K562 (cell line): ENCODE measurements around the gene ITPR2.
"Not testable (repeated sequence)": the region's sequence is repeated elsewhere in the genome, so short reads cannot be mapped to it uniquely, and the experiment has no call there.

Experiments
- FOXK2 ChIP-seq, 2 experiments: fragments of 450-650 bp; IDR thresholded peaks in 1 of 2; conservative IDR thresholded peaks in 1 of 2; 2 replicates each; pipeline ENCODE4 v1.6.1; 2016; ENCODE audit warnings: low read depth in 2 of 2, mild to moderate bottlenecking in 1 of 2
- GABPB1 ChIP-seq: sonication (generic); formaldehyde crosslinking; IDR thresholded peaks from 2 replicates; pipeline ENCODE4 v1.8.0; 2022; ENCODE audit warnings: mild to moderate bottlenecking, missing genetic modification reagents
- JUND ChIP-seq, 2 experiments: IDR thresholded peaks; 2 replicates in 1 of 2; 3 replicates in 1 of 2; pipeline ENCODE4 v1.6.1; 2011; ENCODE audit warnings: borderline replicate concordance in 2 of 2, low read depth in 2 of 2, low read length in 2 of 2, improper control_type of control experiment in 1 of 2, missing biosample characterization in 1 of 2, missing genetic modification characterization in 1 of 2, missing genetic modification reagents in 1 of 2
- MAFF ChIP-seq: IDR thresholded peaks from 2 replicates; pipeline ENCODE4 v1.6.1; 2012; ENCODE audit warnings: low read length, improper control_type of control experiment
- MTA2 ChIP-seq: fragments of 450-650 bp; IDR thresholded peaks from 2 replicates; pipeline ENCODE4 v1.6.1; 2016; ENCODE audit warnings: low read depth
- NR2C2 ChIP-seq, 2 experiments: fragments of 200-800 bp in 1 of 2; sonication (Bioruptor generic) in 1 of 2; sonication (generic) in 1 of 2; formaldehyde crosslinking in 1 of 2; IDR thresholded peaks; 2 replicates each; pipeline versions ENCODE4 v1.6.1 to v1.8.0; 2016 to 2022; ENCODE audit warnings: mild to moderate bottlenecking in 1 of 2, missing compliant biosample characterization in 1 of 2, missing genetic modification characterization in 1 of 2, missing genetic modification reagents in 1 of 2
- RBM34 ChIP-seq: fragments of 200-400 bp; formaldehyde crosslinking; IDR thresholded peaks from 2 replicates; pipeline ENCODE4 v1.6.1; 2018; ENCODE audit warnings: low read length, borderline replicate concordance; ENCODE audit not compliant: insufficient read depth
- RCOR1 ChIP-seq, 2 experiments: IDR thresholded peaks; 2 replicates each; pipeline ENCODE4 v1.6.1; 2012; ENCODE audit warnings: low read depth in 2 of 2, low read length in 2 of 2, borderline replicate concordance in 1 of 2, improper control_type of control experiment in 1 of 2
- SREBF2 ChIP-seq: sonication (generic); formaldehyde crosslinking; IDR thresholded peaks from 2 replicates; pipeline ENCODE4 v1.4.0; 2020; ENCODE audit warnings: mild to moderate bottlenecking, missing genetic modification reagents
- TF ChIP-seq, protein P1 (sequence below): sonication (generic); formaldehyde crosslinking; IDR thresholded peaks from 2 replicates; pipeline ENCODE4 v1.4.0; 2020; ENCODE audit warnings: mild to moderate bottlenecking, missing genetic modification reagents
- TF ChIP-seq, protein P2 (sequence below): fragments of 450-650 bp; formaldehyde crosslinking; IDR thresholded peaks from 2 replicates; pipeline ENCODE4 v1.4.0; 2022; ENCODE audit warnings: missing genetic modification characterization
- TF ChIP-seq, protein P3 (sequence below), 2 experiments: fragments of 450-650 bp; formaldehyde crosslinking in 1 of 2; IDR thresholded peaks; 2 replicates each; pipeline versions ENCODE4 v1.4.0 to v1.6.1; 2014 to 2020; ENCODE audit warnings: mild to moderate bottlenecking in 2 of 2, borderline replicate concordance in 1 of 2, low read depth in 1 of 2
- TF ChIP-seq, protein P4 (sequence below), 2 experiments: fragments of 450-650 bp; IDR thresholded peaks; 2 replicates each; pipeline ENCODE4 v1.6.1; 2016
- TF ChIP-seq, protein P5 (sequence below), 3 experiments: IDR thresholded peaks in 2 of 3; conservative IDR thresholded peaks in 1 of 3; 2 replicates each; pipeline ENCODE4 v1.5.1; 2011 to 2012; ENCODE audit warnings: low read length in 3 of 3, mild to moderate bottlenecking in 3 of 3, control low read depth in 2 of 3, improper control_type of control experiment in 1 of 3, inconsistent platforms in 1 of 3, low read depth in 1 of 3, mixed read lengths in 1 of 3, moderate library complexity in 1 of 3; ENCODE audit not compliant: insufficient read depth in 2 of 3

DNA sequence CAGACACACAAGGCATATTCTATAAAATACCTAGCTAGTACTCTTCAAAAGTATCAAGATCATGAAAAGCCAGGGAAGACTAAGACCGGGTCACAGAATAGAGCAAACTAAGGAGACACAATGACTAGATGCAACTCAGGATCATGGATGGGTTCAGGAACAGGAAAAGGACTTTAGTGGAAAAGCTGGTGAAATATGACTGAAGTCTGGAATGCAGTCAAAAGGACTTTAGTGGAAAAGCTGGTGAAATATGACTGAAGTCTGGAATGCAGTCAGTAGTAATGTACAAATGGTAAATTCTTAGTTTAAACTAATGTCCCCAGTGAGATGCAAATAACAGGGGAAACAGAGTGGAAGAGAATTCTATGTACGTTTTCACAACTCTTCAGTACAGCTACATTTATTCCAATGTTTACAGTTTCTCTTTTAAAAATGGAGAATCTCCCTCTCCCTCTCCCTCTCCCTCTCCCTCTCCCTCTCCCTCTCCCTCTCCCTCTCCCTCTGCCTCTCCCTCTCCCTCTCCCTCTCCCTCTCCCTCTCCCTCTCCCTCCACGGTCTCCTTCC is 49.1 kb downstream of the ITPR2 start:
- TF ChIP-seq FOXK2 (conservative IDR thresholded peaks at IDR 0.05 in 1 of 2, IDR thresholded peaks at IDR 0.05 in 1 of 2; ENCODE audit: low read depth in 2 of 2); SREBF2 (CRISPR knock-in tag); MAFF; NR2C2 (CRISPR knock-in tag; IDR thresholded peaks at IDR 0.05); NR2C2 (tag; IDR thresholded peaks at IDR 0.05); RBM34; RCOR1 (IDR thresholded peaks at IDR 0.05; ENCODE audit: borderline replicate concordance in 1 of 2, low read depth in 2 of 2, low read length in 2 of 2); MTA2; JUND (IDR thresholded peaks at IDR 0.05; ENCODE audit: borderline replicate concordance, low read depth, low read length); JUND (tag; IDR thresholded peaks at IDR 0.05; ENCODE audit: borderline replicate concordance, low read depth, low read length); GABPB1 (CRISPR knock-in tag): not testable (repeated sequence)
- TF ChIP-seq, protein P1, sequence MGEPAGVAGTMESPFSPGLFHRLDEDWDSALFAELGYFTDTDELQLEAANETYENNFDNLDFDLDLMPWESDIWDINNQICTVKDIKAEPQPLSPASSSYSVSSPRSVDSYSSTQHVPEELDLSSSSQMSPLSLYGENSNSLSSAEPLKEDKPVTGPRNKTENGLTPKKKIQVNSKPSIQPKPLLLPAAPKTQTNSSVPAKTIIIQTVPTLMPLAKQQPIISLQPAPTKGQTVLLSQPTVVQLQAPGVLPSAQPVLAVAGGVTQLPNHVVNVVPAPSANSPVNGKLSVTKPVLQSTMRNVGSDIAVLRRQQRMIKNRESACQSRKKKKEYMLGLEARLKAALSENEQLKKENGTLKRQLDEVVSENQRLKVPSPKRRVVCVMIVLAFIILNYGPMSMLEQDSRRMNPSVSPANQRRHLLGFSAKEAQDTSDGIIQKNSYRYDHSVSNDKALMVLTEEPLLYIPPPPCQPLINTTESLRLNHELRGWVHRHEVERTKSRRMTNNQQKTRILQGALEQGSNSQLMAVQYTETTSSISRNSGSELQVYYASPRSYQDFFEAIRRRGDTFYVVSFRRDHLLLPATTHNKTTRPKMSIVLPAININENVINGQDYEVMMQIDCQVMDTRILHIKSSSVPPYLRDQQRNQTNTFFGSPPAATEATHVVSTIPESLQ: not testable (repeated sequence)
- TF ChIP-seq, protein P2, sequence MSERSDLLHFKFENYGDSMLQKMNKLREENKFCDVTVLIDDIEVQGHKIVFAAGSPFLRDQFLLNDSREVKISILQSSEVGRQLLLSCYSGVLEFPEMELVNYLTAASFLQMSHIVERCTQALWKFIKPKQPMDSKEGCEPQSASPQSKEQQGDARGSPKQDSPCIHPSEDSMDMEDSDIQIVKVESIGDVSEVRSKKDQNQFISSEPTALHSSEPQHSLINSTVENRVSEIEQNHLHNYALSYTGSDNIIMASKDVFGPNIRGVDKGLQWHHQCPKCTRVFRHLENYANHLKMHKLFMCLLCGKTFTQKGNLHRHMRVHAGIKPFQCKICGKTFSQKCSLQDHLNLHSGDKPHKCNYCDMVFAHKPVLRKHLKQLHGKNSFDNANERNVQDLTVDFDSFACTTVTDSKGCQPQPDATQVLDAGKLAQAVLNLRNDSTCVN (CRISPR knock-in tag): not testable (repeated sequence)
- TF ChIP-seq, protein P3, sequence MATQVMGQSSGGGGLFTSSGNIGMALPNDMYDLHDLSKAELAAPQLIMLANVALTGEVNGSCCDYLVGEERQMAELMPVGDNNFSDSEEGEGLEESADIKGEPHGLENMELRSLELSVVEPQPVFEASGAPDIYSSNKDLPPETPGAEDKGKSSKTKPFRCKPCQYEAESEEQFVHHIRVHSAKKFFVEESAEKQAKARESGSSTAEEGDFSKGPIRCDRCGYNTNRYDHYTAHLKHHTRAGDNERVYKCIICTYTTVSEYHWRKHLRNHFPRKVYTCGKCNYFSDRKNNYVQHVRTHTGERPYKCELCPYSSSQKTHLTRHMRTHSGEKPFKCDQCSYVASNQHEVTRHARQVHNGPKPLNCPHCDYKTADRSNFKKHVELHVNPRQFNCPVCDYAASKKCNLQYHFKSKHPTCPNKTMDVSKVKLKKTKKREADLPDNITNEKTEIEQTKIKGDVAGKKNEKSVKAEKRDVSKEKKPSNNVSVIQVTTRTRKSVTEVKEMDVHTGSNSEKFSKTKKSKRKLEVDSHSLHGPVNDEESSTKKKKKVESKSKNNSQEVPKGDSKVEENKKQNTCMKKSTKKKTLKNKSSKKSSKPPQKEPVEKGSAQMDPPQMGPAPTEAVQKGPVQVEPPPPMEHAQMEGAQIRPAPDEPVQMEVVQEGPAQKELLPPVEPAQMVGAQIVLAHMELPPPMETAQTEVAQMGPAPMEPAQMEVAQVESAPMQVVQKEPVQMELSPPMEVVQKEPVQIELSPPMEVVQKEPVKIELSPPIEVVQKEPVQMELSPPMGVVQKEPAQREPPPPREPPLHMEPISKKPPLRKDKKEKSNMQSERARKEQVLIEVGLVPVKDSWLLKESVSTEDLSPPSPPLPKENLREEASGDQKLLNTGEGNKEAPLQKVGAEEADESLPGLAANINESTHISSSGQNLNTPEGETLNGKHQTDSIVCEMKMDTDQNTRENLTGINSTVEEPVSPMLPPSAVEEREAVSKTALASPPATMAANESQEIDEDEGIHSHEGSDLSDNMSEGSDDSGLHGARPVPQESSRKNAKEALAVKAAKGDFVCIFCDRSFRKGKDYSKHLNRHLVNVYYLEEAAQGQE (IDR thresholded peaks at IDR 0.05; ENCODE audit: borderline replicate concordance): not testable (repeated sequence)
- TF ChIP-seq, protein P3 (CRISPR knock-in tag; IDR thresholded peaks at IDR 0.05; ENCODE audit: low read depth): not testable (repeated sequence)
- TF ChIP-seq, protein P4, sequence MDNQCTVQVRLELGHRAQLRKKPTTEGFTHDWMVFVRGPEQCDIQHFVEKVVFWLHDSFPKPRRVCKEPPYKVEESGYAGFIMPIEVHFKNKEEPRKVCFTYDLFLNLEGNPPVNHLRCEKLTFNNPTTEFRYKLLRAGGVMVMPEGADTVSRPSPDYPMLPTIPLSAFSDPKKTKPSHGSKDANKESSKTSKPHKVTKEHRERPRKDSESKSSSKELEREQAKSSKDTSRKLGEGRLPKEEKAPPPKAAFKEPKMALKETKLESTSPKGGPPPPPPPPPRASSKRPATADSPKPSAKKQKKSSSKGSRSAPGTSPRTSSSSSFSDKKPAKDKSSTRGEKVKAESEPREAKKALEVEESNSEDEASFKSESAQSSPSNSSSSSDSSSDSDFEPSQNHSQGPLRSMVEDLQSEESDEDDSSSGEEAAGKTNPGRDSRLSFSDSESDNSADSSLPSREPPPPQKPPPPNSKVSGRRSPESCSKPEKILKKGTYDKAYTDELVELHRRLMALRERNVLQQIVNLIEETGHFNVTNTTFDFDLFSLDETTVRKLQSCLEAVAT (IDR thresholded peaks at IDR 0.05): not testable (repeated sequence)
- TF ChIP-seq, protein P5, sequence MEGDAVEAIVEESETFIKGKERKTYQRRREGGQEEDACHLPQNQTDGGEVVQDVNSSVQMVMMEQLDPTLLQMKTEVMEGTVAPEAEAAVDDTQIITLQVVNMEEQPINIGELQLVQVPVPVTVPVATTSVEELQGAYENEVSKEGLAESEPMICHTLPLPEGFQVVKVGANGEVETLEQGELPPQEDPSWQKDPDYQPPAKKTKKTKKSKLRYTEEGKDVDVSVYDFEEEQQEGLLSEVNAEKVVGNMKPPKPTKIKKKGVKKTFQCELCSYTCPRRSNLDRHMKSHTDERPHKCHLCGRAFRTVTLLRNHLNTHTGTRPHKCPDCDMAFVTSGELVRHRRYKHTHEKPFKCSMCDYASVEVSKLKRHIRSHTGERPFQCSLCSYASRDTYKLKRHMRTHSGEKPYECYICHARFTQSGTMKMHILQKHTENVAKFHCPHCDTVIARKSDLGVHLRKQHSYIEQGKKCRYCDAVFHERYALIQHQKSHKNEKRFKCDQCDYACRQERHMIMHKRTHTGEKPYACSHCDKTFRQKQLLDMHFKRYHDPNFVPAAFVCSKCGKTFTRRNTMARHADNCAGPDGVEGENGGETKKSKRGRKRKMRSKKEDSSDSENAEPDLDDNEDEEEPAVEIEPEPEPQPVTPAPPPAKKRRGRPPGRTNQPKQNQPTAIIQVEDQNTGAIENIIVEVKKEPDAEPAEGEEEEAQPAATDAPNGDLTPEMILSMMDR (IDR thresholded peaks at IDR 0.05 in 2 of 3, conservative IDR thresholded peaks at IDR 0.05 in 1 of 3; ENCODE audit: insufficient read depth in 2 of 3, low read depth in 1 of 3, low read length in 3 of 3): not testable (repeated sequence)
